Keratinocyte (primary cell): ENCODE data around the gene MRPS35. TPM values are rescaled to one million over a fixed set of nuclear protein-coding genes. Genes with fewer than 3 reads are reported as not detected.

Experiments used
- DNase-seq: peaks from one replicate; pipeline ENCODE4 v3.0.0-alpha.2; 2011; ENCODE audit warnings: low read depth, missing footprints, low spot score
- FAIRE-seq: peaks from 2 replicates; lab custom pipeline; 2011; peaks lifted over from hg19 to GRCh38; lab: Jason Lieb, UNC
- H2AFZ ChIP-seq: 2 replicates; pipeline ENCODE4 v1.6.0; 2012; ENCODE audit warnings: low read length, control low read depth, inconsistent platforms; ENCODE audit not compliant: control insufficient read depth
- H3K27ac ChIP-seq: 2 replicates; pipeline ENCODE4 v1.5.1; 2011; ENCODE audit warnings: low read length; ENCODE audit not compliant: control insufficient read depth, insufficient read depth
- H3K27me3 ChIP-seq: 3 replicates; pipeline ENCODE4 v1.6.0; 2011; ENCODE audit warnings: low read length; ENCODE audit not compliant: control insufficient read depth, insufficient read depth; ENCODE audit errors: extremely low read depth
- H3K36me3 ChIP-seq, 2 experiments: 2 replicates in 1 of 2; 3 replicates in 1 of 2; pipeline ENCODE4 v1.5.1; 2011; ENCODE audit warnings: low read length in 2 of 2, mild to moderate bottlenecking in 1 of 2; ENCODE audit not compliant: control insufficient read depth in 2 of 2, insufficient read depth in 2 of 2; ENCODE audit errors: extremely low read depth in 1 of 2
- H3K4me1 ChIP-seq: 3 replicates; pipeline ENCODE4 v1.5.1; 2011; ENCODE audit warnings: low read length; ENCODE audit not compliant: control insufficient read depth, insufficient read depth; ENCODE audit errors: extremely low read depth
- H3K4me2 ChIP-seq: 3 replicates; pipeline ENCODE4 v1.6.0; 2011; ENCODE audit warnings: low read depth, low read length; ENCODE audit not compliant: control insufficient read depth, insufficient read depth; ENCODE audit errors: extremely low read depth
- H3K4me3 ChIP-seq, 3 experiments: fragments of 200-600 bp in 1 of 3; sonication (generic) in 1 of 3; 2 replicates in 2 of 3; 3 replicates in 1 of 3; pipeline ENCODE4 v1.5.1; 2011 to 2016; ENCODE audit warnings: low read length in 3 of 3, mild to moderate bottlenecking in 3 of 3, control low read depth in 2 of 3, inconsistent platforms in 1 of 3, low read depth in 1 of 3, mixed read lengths in 1 of 3, mixed run types in 1 of 3, moderate library complexity in 1 of 3; ENCODE audit not compliant: control insufficient read depth in 2 of 3, insufficient read depth in 2 of 3; ENCODE audit errors: extremely low read depth in 1 of 3
- H3K79me2 ChIP-seq: 2 replicates; pipeline ENCODE4 v1.6.0; 2012; ENCODE audit warnings: low read length; ENCODE audit not compliant: control insufficient read depth, insufficient read depth
- H3K9ac ChIP-seq: 3 replicates; pipeline ENCODE4 v1.6.0; 2011; ENCODE audit warnings: low read length; ENCODE audit not compliant: control insufficient read depth, insufficient read depth; ENCODE audit errors: extremely low read depth
- H3K9me1 ChIP-seq: 3 replicates; pipeline ENCODE4 v1.6.0; 2011; ENCODE audit warnings: low read length; ENCODE audit not compliant: control insufficient read depth, insufficient read depth; ENCODE audit errors: extremely low read depth
- H3K9me3 ChIP-seq: 2 replicates; pipeline ENCODE4 v1.5.1; 2012; ENCODE audit warnings: low read depth, low read length; ENCODE audit not compliant: control insufficient read depth
- H4K20me1 ChIP-seq: 3 replicates; pipeline ENCODE4 v1.6.0; 2011; ENCODE audit warnings: low read length; ENCODE audit not compliant: control insufficient read depth, insufficient read depth; ENCODE audit errors: extremely low read depth
- CTCF ChIP-seq, 3 experiments: IDR thresholded peaks in 1 of 3; conservative IDR thresholded peaks in 1 of 3; optimal IDR thresholded peaks in 1 of 3; 2 replicates in 2 of 3; 3 replicates in 1 of 3; pipeline versions ENCODE3 to v1.5.1; 2011; ENCODE audit warnings: low read length in 3 of 3, mild to moderate bottlenecking in 3 of 3, moderate library complexity in 2 of 3, control low read depth in 1 of 3, inconsistent platforms in 1 of 3; ENCODE audit not compliant: insufficient read depth in 2 of 3; ENCODE audit errors: extremely low read depth in 1 of 3
- EZH2 ChIP-seq: IDR thresholded peaks from one replicate; pipeline ENCODE4 v1.6.1; 2012; ENCODE audit warnings: inconsistent platforms, mild to moderate bottlenecking, low read length, moderate library complexity
- dilution Hi-C: fragments of 300-500 bp; cut with MboI; formaldehyde crosslinking; loops from one replicate; pipeline ENCODE4 v1.7.0; 2020; ENCODE audit warnings: low sequenced_read_pairs; ENCODE audit not compliant: extremely low pct_ligation_motif_present
- polyA plus RNA-seq, 5 experiments: library from polyadenylated mRNA; depleted of rRNA in 3 of 5; stranded (reverse) in 3 of 5; stranded (forward) in 1 of 5; unstranded in 1 of 5; fragments of >200 nt; gene quantifications; 1 replicate in 1 of 5; 2 replicates in 3 of 5; 3 replicates in 1 of 5; pipeline versions ENCODE4 v1.2.1 to v1.2.3, GENCODE V29; 2011 to 2012; ENCODE audit warnings: missing spikeins in 2 of 5, low read depth in 1 of 5, low replicate concordance in 1 of 5

MRPS35 gene
- polyA plus RNA-seq, 1 donor (not counting 4 experiments of a cell fraction or from before 2014, with no cell fraction given) = 60.1 TPM

GRCh38 chr12:27762757-27763156 is 52.1 kb downstream of the MRPS35 start:
- no peak overlapping the region for H3K4me2 ChIP-seq
- H3K27ac ChIP-seq = no peak overlapping the region
- H3K9ac ChIP-seq = no peak overlapping the region
- no peaks in the 10 kb centered on the region for H3K9me1 ChIP-seq
- H2AFZ ChIP-seq = no peak overlapping the region
- peaks cover 2% of the 10 kb centered on the region in 2 experiments for H3K36me3 ChIP-seq
- H3K4me1 ChIP-seq = no peaks in the 10 kb centered on the region
- H3K4me3 ChIP-seq = no peak overlapping the region
- no peaks in the 10 kb centered on the region for H3K79me2 ChIP-seq
- DNase-seq (no peak), FAIRE-seq (no peak)
- H3K9me3 ChIP-seq = no peaks in the 10 kb centered on the region
- dilution Hi-C loops = no loop called here
- H4K20me1 ChIP-seq = no peaks in the 10 kb centered on the region
- TF ChIP-seq CTCF (optimal IDR thresholded peaks at IDR 0.05 in 1 of 3, IDR thresholded peaks at IDR 0.05 in 1 of 3, conservative IDR thresholded peaks at IDR 0.05 in 1 of 3; ENCODE audit: extremely low read depth in 1 of 3, insufficient read depth in 2 of 3, low read length in 3 of 3) (no peak), EZH2 (no peak)
- H3K27me3 ChIP-seq = no peaks in the 10 kb centered on the region

- H3K79me2 ChIP-seq = no peaks in the 10 kb centered on the region
- H3K27ac ChIP-seq = no peak overlapping the region
- dilution Hi-C loops = no loop called here
- H2AFZ ChIP-seq = no peak overlapping the region
- no peak overlapping the region for H3K9ac ChIP-seq
- FAIRE-seq (no peak), DNase-seq (no peak)
- H3K9me1 ChIP-seq = no peaks in the 10 kb centered on the region
- no peaks in the 10 kb centered on the region for H3K9me3 ChIP-seq
- no peaks in the 10 kb centered on the region for H4K20me1 ChIP-seq
- TF ChIP-seq CTCF (optimal IDR thresholded peaks at IDR 0.05 in 1 of 3, IDR thresholded peaks at IDR 0.05 in 1 of 3, conservative IDR thresholded peaks at IDR 0.05 in 1 of 3; ENCODE audit: extremely low read depth in 1 of 3, insufficient read depth in 2 of 3, low read length in 3 of 3) (no peak), EZH2 (no peak)
- H3K27me3 ChIP-seq = no peaks in the 10 kb centered on the region
- no peaks in the 10 kb centered on the region for H3K36me3 ChIP-seq
- H3K4me3 ChIP-seq = no peak overlapping the region
- H3K4me1 ChIP-seq = peaks cover 13% of the 10 kb centered on the region
- no peak overlapping the region for H3K4me2 ChIP-seq
Measured at GRCh38 chr12:27766587-27766986, 56.0 kb downstream of the MRPS35 start.
